Raji (cell line): ENCODE data around the gene ARHGAP8.

Source experiments
- POLR2A ChIP-seq: IDR thresholded peaks from 2 replicates; pipeline ENCODE4 v1.6.1; 2011; ENCODE audit warnings: low read depth, low read length, control low read depth; ENCODE audit not compliant: insufficient read depth

Gene ARHGAP8

DNA sequence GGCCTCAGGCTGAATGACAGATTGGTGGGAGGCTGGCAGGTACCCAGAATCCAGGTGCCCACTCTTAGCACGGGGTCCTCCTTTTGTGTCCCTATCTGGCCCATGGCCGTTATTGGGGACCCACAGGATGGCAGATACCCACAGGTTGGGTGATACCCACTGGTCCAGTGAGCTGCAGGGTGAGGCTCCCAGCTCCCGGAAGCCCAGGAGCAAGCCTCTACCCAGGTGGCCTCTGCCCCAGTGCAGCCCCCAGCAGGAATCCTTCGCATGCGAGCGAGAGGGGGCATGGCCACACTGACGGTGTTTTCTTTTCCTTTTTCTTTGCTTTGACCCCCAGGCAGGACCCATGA is 141.3 kb downstream of the ARHGAP8 start:
- no peak for TF ChIP-seq POLR2A

DNA sequence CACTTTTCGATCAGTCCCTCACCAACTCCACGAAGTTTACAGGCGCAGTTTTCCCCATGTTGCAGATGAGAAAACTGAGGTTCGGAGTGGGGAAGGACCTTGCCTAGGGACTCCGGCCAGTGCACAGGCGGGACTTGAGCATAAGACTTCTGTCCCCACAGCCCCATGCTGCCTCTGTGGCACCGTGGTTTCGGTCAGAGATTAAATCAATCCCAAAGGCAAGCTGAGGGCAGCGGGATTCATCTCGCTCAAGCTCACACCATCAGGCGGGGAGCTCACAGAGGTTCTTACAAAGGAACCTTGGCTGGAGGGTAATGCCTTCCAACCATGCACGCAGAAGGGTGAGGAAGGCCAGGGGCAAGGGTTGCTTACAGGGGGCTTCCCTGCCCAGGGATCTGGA is 141.9 kb downstream of the ARHGAP8 start:
- TF ChIP-seq POLR2A, result no peak

DNA sequence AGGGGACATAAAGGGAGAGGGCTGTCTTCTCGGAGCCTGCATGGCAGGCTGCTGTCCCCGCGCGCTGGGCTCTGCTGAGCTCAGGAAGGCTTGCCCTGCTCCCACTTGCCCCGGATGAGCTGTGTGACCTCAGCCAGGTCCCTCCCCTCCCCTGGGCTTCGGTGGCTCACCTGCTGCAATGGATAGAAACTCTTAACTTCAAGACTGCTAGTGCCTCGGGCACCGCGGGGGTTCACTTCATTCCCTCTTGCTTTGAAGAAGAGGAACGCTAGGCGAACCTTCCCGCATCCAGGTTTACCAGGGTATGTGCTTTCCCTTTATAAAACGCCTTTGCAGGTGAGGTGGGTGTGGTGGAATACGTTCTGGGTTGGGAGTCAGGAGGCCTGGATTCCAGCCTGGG is 142.4 kb downstream of the ARHGAP8 start:
- TF ChIP-seq POLR2A, result no peak

- TF ChIP-seq POLR2A, result no peak
These were observed 143.1 kb downstream of the ARHGAP8 start for GRCh38 chr22:44895296-44896055.

DNA sequence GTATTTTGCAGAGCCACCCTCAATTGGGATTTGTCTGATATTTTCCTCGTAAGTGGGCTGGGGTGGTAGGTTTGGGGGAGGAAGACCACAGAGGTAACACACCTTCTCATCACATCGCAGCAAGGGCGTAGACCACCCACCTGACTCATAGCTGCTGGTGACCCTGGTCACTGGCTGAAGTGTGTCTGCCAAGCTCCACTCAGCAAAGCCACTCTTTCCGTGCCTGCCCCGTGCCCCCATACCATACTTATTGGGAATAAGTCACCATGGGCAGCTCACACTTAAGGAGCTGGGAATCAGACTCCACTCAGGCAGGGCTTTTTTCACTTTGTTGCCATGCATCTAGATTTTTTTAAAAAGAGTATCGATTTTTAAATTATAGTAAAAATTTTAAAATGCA is 145.9 kb downstream of the ARHGAP8 start:
- TF ChIP-seq POLR2A, result no peak

DNA sequence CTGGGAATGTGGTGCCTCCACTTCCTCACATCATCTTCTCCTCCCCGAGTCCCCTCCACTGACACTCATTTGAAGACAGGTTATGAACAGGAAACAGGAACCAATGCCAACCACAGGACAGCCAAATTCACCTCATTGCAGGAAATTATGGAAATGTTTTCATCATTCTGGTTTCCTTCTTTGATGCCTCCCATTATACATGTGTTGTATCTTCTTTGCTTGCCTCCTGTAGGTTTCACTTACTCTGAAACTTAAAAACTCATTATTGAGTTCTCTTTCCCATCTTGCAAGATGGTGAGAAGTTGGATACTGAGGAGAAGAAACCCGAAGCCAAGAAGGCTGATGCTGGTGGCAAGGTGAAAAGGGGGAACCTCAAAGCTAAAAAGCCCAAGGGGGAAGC is 148.9 kb downstream of the ARHGAP8 start:
- no peak for TF ChIP-seq POLR2A

GRCh38 chr22:44906248-44906936 is 154.0 kb downstream of the ARHGAP8 start:
- no peak for TF ChIP-seq POLR2A

DNA sequence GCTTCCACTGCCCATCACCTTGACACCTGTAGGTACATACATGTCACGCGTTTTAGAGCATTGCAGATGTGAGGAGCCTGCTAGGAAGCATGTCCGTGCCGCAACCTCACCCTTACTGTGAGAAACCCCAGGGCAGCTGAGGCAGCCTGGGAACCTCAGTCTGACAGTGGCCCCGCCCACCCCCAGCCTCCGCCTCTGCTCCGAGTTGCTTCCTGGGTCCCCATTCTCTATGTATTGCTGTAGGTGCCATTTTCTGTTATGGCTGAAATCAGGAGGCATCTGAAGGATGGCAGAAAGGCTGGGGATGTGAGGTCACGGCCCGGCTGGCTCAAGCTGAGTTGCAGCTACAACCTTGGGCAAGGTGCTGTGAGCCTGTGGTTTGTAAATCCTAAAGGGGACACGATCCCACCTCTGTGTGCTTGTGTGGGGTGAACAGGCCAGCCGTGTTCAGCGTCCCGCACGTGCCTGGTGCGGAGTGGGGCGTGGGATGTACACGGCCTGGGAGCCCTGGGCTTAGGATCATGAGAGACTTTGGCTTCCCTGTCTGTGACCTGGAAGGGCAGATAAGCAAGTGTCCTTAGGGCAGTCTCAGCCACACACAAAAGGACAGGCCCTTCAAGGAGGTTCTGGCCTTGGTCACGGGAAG is 154.7 kb downstream of the ARHGAP8 start:
- TF ChIP-seq POLR2A, result no peak

GRCh38 chr22:44907765-44908737 is 155.7 kb downstream of the ARHGAP8 start:
- TF ChIP-seq POLR2A, result no peak

- no peak for TF ChIP-seq POLR2A
These were observed 156.9 kb downstream of the ARHGAP8 start for GRCh38 chr22:44909241-44909640.
